Medulla oblongata (tissue), 1 donor: ENCODE data around the gene PDZD2.
"Not testable (repeated sequence)": the region's sequence is repeated elsewhere in the genome, so short reads cannot be mapped to it uniquely, and the experiment has no call there.

ENCODE experiments used
- DNase-seq: peaks from one replicate; pipeline ENCODE4 v3.0.0-alpha.2; 2015; ENCODE audit errors: extremely low spot score

The PDZD2 gene

DNA sequence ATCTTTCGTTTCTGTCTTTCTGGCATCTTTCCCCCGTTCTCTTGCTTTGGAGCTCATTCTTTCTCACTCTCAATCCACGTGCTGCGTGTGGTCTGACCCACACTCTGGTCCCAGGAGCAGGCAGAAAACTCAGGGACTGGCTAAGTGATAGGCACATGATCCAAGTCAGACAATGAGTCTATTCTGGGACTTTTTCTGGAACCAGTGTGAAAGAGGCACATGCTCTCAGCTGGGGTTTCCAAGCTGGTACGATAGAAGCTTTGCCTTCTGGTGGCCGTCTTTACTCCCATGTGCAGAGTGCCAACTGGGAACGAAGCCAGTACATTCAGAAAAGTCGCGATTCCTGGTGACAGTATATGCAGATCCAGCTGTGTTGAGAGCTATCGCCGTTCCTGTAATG, 94.4 kb downstream of the PDZD2 start:
- DNase-seq: peak; percentile 94

DNA sequence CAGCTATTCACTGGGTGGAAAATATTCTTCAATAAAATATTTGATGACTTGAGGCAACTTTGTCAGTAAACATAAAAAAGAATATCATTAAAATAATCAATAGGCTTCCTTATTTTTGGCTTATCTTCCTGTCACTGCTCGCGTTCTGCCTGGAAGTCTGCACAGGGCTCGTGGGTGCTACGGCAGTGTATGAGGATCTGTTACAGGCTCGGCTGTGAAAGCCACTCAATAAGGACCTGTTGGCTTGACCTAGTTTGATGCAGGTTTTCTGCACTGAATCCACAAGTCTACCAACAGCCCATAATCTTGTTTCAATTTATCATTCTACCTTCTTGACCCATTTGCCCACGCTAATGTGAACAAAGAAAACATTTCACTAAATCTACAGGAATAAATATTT, 97.2 kb downstream of the PDZD2 start:
- DNase-seq: no peak

DNA sequence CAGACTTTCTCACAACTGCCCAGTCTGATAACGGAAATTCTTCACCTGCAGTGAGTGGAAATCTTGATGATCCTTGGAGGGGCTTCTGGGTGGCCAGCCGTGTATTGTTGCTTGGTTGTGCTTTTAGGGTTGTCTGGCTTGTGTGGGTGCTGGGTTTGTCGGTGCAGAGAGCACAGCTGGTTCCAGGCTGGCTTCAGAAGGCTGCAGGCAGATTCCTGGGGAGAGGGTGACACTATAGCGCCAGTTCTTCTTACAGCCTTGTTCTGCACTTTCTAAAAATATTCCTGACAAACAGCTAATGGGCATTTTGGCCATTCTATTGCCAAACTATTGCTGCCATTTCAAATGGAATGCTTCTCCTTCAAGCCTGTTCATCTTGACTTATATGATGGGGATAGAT, 99.3 kb downstream of the PDZD2 start:
- no peak for DNase-seq

DNA sequence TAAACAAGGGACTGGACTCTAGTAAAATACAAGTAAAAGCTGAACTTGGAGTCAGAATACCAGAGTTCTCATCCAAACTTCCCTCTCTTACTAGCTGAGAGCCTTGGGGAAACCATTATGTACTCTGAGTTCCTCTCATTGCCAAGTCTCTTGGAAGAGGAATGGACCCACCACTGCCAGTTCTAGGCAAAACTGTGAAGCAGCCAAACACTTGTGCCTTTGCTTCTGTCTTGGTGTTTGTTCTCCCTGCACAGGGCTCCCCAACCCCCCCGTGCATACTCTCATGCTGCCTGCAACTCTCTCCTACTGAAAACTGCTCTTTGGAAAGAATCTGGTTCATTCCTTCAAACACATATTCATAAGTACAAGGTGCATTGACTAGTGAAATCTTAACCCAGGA, 102.6 kb downstream of the PDZD2 start:
- DNase-seq: peak; percentile 89

DNA sequence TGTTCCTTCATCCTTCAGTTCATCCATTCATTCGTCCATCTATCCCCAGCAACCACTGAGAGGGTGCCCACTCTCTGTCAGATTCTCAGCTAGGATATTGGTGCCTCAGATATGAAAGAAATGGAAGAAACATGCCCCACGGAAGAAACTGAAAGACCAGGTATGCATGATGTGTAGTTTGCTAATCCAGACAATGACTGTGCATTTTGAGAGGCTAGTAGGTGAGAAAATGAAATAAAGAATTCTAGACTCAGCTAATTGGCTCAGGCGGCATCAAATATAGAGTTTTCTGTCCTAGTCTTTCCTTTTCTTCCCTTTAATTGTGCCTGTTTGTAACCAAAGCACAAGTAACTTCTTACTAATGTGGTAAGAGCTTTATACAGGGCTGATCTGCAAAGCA, 104.7 kb downstream of the PDZD2 start:
- no peak for DNase-seq

DNA sequence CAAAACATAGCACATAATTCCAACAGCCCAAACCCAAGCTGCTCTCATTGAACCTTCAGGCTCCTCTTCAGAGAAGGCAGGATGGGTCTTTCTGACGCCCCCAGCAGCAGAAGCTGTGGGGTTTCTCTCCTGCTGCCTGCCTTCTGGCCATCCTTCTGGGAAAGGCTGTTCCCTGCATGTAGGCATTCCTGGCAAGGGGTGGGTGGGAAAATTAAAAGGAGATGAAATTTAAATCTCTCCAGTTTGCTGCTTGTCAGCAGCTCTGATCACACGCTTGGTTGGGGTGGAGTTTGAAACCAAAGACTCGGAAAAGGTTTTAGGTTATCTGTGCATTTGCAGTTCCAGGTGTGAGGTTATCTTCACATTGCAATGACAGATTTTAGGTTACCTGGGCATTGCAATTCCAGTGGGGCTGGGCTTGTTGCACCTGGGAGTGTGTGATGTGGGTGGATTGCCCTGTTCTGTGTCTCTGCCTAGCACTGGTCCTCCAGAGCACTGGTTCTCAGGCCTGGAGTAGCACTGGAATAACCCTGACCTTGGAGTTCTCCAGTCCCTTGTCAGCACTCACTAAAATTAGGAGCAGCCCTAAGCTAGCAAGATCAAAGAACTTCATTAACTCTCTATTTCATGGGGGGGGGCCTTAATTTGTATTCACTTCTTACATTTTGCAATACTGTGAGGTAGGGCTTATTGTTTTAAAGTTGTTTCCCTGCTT, 109.7 kb downstream of the PDZD2 start:
- DNase-seq: no peak

DNA sequence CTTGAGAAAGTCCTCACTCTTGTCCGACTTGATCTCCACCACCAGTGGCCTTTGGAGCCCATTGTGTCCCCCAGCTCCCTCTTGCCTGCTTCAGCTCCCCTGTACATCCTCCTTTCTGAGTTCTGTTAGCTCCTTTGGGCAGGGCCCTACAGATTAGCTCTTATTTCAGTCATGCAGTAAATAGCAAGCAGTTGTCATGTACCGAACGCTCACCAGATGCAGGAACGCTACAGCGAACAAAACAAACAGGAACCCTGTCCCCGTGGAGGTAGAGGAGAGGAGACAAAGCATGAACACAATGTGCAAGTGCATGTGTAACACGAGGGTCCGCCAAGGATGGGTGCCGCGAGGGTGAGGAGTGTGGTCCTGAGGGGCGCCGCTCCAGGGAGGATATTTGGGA, 111.3 kb downstream of the PDZD2 start:
- DNase-seq: no peak

DNA sequence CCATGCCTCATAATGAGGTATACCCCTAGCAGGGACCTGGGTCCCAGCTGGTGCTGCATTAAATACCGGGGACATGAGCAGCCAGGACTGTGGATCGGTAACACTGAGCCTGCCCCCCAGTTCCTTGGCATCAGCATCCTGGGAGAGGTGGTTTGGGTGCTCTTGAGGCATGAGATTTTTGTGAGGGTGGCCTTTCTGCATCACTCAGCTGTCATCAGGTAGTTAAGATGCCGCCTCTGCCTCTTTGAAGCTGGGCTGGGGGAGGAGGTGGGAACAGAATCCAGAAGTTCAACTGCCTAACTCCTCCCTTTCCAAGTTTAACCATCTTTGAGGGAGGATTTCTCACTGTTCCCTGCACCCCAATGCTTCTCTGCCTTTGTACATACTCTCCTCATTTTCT, 112.7 kb downstream of the PDZD2 start:
- DNase-seq: no peak

DNA sequence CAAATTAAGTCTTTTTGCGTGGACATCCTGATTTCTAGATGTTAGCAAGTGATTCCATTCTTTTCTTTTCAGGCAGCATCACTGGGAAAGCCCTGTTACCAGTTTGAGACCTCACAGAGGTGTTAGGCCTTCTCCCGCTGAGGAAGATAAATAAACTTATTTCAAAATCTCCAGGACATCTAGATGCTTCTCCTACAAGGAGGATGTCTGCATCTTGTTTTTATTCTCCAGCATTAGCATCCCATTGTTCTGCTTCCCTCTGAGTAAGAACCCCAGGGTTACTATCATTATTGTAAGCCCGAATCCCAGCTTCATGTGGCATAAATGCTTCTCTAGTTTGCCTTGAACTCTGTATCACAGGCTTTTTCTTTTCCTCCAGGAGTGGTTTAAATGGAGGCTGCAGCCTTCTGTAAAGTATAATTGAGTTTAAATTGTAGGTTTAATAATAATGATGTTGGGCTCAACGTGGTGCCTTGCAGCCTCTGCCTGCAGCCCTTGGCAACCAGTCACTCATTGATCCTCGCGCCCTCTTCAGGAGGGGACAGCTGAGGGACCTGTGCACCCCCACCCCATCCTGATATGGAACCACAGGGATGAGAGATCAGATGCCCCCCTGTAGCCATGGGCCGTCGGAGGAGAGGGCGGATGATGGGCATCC, 114.9 kb downstream of the PDZD2 start:
- no peak for DNase-seq

DNA sequence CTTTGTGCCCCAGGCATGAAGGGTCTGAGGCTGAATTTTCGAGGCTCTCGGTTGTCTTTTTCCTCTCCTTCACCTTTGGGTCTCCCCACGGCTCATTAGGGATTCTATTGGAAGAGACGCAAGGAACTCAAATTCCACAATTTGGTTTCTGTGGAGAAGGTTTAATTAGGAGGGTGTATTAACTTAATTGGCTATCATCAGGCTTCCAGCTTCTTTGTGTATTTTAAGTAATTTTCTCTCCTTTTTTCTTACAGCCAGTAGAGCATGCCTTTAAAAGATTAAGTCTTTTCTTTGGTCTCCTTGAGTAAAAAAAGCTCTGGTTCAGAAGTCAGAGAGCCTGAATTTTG, 115.4 kb downstream of the PDZD2 start:
- no peak for DNase-seq

DNA sequence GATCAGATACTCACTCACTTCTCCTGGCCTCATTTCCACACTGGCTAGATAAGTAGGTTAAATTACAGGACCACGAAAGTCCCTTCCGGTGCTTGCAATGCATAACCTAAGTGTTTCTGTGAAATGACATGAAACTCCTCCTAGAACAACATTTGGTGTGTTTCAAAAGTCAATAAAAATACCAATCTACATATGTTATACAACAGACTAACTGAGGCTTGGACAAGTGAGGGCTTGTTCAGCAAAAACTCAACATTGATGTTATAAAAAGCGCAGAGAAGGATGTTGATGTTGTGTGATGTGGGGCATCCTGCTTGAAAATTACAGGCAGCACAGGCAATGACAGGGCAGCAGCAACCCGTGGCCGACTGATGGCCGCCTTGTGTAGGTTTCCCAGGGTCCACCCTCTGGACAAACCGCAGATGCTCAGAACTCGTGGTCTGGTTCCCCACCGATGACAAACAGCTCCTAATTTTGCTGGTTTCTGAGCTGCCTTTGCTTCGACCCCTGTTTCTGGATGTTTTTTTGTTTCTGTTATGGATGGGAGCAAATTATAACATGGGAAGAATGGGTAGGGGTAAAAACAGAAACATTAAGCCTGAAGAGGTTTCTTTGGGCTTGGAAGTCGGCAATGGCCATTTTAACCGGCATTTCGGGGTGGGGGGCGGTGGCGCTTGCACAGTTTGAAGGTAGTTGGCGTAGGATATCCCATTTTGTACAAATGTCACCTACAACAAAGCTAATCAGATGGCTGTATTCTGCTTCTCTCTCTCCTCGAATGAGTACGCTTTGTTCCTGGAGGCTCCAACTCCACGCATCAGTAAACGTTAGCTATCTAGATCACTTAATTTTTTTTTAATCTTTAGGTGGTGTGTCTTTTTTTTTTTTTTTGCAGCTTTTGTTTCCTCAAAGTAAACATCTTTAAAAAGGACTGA, 116.1 kb downstream of the PDZD2 start:
- DNase-seq: no peak

DNA sequence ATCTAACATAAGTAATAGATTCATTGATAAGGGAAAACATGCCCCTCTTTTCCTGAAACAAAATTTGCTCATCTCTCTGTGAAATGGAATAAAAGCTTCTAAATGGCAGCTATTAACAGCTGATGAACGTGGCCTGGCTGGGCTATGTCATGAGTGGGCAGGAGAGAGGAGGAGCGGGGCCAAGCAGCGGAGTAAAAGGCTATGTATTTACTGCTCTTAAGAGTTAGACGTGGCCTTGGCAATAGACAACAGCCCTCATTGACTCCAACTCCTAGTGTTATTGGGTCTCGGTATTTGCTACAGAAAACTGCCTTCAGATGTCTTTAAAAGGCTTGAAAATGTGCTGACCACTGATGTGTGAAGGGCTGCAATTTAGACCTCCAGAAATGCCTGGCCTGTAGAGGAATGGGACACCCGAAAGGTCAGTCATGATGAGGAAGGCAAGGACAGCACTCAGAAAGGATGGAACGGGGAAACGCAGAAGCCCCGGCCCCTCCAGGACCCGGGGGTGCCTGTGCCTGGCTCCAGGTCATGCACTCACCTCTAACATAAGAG, 116.8 kb downstream of the PDZD2 start:
- DNase-seq: peak; percentile 47

DNA sequence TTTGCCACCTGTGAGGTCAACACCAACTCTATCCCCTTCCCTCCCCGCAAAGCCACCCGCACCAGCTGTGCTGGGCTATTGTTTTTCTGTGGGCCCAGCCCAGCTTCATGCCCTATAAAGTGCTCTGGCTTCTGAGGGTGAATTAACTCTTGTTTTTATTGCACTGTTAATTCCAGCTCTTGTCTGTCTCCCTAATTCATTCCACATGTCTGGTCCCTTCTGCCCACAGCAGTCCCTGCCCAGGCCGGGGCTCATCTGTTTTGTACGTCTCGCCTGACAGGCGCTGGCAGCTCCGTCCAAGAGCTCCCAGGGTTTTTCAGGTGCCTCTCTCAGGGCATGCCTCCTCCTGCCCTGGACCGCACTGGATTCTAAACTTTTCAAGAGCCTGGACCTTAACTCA, 118.9 kb downstream of the PDZD2 start:
- DNase-seq: no peak

DNA sequence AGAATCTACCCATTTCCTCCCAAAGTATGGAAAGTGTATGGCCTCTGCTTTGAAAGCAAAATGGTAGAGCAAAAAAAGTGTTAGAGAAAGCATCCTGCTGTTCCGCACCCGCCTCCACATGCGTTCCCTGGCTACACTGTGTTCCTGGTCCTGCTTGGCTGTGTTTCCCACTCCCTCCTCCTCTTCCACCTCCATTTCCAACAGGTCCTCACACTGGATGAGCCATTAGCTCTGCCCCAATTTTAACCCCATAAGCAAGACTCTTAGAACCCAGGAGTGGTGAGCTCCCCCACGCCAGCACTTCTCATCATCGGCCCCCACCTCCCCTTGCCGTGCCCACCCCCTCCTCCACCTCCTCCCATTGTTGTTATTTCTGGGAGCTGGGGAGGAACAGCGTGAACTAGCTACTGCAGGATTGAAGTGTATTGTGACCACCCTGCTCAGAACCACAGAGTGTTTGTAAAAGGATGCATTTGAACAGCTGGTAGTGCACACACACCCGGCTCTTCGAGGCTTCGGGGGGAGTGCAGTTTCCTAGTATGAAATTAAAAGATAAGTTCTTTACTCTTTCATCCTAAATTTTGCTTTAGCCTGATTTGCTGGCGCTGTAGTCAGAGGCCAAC, 120.0 kb downstream of the PDZD2 start:
- DNase-seq: no peak

DNA sequence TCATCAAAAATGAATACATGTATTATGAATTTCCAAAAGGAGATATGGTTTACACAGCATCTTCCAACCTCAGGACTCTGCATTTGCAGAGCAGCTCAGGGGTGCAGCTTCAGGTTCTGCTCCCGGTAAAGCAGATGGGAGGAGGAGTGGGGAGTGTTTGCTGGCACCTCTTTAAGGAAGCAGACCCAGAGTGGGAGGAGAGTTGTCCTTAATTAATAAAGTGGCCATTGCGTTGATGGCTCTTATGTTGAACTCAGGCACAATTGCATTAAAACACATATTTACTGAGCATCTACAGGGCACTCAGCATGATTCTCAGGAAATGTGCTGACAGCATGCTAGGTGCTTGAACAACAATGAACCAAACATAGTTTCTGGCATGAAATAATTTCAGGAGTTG, 121.0 kb downstream of the PDZD2 start:
- no peak for DNase-seq

DNA sequence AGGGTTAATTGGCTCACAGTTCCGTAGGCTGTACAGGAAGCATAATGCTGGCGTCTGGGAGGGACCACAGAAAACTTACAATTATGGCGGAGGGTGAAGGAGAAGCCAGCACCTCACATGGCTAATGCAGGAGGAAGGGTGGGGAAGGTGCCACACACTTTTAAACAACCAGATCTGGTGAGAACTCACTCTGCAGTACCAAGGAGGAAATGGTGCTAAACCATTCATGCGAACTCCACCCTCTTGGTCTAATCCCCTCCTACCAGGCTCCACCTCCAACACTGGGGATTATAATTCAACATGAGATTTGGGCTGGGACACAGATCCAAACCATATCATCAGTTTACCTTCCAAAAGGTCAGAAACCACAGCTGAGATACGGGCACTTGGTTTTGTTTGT, 122.9 kb downstream of the PDZD2 start:
- DNase-seq: no peak

DNA sequence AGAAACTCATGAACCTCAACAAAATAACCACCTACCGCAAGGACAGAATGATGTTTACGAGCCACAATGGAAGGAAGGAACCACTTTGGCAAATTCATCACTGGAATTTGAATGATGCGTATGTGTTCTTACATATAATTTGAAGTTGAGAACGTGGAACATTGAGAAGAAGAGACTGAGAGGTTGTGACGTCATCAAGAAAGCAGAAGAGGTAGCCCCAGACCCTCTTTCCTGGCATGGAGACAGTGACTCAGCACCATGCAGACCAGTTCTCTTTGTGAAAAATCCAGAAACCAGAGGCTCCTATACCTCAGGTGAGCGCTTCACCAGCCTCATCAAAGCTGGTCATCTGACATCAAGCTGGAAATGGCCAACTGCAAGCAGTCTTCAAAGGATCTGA, 124.5 kb downstream of the PDZD2 start:
- no peak for DNase-seq

DNA sequence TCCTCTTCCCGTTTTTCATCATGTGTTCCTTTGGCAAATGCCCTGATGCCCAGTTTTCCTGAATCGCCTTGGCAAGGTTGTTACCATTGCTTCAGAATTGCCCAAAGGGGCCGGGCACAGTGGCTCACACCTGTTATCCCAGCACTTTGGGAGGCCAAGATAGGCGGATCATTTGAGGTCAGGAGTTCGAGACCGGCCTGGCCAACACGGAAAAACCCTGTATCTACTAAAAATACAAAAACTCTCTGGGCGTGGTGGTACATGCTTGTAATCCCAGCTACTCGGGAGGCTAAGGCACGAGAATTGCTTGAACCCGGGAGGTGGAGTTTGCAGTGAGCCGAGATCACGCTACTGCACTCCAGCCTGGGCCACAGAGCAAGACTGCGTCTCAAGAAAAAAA, 125.8 kb downstream of the PDZD2 start:
- not testable (repeated sequence) for DNase-seq

DNA sequence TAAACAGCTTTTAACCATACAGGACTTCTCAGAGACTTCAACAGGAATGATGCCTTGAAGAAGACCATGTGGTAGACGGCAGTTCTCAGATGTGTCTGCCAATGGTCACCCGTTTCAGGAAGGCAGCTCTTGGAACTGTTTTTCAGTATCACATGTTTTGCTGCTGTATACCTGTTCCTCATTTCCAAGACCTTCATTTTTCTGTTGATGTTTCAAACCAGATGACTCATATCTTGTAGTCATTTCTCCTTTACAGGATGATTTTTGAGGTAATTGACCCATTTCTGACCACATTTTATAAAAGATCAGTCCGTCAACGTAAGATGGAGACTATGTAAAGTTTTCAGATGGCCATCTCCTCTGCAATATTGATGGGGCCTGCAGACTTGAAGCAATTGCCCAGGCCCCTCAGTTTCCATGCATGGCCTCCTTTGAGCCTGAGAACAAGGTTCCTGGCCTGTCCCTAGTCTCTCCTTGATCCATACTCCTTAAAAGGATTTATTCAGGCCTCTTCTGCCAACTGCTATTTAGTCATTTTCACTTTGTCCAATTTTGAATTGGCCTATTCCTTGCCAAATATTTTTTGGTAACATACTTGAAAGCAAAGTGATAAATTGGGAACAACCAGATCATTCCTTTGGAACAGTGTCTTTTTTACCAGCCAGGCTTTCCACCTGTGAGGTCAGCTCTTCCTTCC, 128.6 kb downstream of the PDZD2 start:
- no peak for DNase-seq

DNA sequence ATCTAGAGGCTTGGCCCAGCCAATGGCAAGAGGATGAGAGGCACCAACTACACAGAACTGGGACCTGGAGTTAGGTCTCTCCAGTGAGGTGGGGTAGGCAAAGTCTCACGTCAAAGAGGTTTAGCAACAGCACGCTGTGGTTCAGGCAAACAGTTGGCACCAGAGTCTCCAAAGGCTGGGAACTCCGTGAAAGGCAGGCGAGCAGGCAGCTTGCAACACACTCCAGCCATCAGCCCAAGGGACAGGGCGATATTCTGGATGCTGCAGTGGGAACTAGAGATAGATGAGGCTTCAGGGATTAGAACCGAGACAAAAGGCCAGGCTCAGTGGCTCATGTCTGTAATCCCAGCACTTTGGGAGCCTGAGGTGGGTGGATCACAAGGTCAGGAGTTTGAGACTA, 129.1 kb downstream of the PDZD2 start:
- DNase-seq: no peak

DNA sequence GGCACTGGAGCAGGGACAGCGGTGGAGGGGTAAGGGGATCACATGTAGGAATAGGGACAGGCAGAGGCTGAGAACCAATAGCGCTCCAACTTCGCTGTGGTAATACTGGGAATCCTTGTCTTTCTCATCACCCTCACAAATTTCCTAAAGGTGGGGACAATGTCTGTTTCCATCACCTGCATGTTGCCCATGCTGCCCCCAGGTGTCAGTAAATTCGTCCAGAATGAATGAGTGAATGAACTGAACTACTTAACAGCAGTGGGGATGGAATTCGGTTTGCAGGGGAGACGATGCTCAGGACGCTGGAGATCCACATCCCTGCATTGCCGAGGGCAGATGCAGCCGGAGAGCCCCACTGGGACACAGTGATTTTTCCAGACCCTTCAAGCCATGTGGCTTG, 129.9 kb downstream of the PDZD2 start:
- no peak for DNase-seq
